Measurements from ENCODE around the gene ARHGEF11. TPM values are rescaled to one million over a fixed set of nuclear protein-coding genes. Genes with fewer than 3 reads are reported as not detected.

The ARHGEF11 gene
- total RNA-seq, 4 donors from 2014 or later = 36.5 to 54.2 (median 41.2) TPM

DNA sequence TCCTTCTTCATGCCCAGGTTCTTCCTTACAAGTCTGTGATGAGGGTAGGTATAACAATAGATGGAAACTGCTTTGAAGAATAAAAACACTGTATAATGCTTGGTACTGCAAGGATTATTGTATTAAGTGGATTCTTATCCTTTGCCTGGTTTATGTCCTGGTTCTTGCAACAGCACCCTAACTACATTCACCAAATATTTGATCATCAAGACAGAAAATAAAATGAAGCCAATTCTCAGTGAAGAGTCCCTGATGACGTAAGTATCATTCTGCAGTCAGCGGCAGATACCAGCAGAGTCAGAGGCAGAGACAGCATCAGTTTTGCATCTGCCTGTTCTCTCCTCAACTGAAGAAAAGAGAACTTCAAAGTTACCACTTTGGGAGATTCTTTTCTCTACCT lies 19.7 kb downstream of the ARHGEF11 start:
- intact Hi-C loops (cut with DNase I) = no loop called here
- peaks cover 16 to 25% (median 22%) of the 10 kb centered on the region in 4 donors for H3K4me1 ChIP-seq
- DNase-seq (ENCODE audit: extremely low spot score) = no peak
- TF ChIP-seq, protein P1, sequence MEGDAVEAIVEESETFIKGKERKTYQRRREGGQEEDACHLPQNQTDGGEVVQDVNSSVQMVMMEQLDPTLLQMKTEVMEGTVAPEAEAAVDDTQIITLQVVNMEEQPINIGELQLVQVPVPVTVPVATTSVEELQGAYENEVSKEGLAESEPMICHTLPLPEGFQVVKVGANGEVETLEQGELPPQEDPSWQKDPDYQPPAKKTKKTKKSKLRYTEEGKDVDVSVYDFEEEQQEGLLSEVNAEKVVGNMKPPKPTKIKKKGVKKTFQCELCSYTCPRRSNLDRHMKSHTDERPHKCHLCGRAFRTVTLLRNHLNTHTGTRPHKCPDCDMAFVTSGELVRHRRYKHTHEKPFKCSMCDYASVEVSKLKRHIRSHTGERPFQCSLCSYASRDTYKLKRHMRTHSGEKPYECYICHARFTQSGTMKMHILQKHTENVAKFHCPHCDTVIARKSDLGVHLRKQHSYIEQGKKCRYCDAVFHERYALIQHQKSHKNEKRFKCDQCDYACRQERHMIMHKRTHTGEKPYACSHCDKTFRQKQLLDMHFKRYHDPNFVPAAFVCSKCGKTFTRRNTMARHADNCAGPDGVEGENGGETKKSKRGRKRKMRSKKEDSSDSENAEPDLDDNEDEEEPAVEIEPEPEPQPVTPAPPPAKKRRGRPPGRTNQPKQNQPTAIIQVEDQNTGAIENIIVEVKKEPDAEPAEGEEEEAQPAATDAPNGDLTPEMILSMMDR (IDR thresholded peaks at IDR 0.05) = no peak
- no peak for TF ChIP-seq EP300 (IDR thresholded peaks at IDR 0.05)
- TF ChIP-seq POLR2AphosphoS5 (IDR thresholded peaks at IDR 0.05) = peak in 1 of 2 donors; percentile 22
- TF ChIP-seq POLR2A (IDR thresholded peaks at IDR 0.05; ENCODE audit: low read depth) = no peak
- no peak overlapping the region for H3K4me3 ChIP-seq
- WGBS = 39% methylated on average over 2 of the region's 2 CpGs
- no peaks in the 10 kb centered on the region for H3K27me3 ChIP-seq
- peaks cover 0 to 11% (median 9%) of the 10 kb centered on the region in 4 donors for H3K9me3 ChIP-seq
- H3K36me3 ChIP-seq = no peaks in the 10 kb centered on the region
- H3K27ac ChIP-seq (replicated peaks in 1 of 4) = peak overlapping the region; percentile 25 to 50 (median 38)

DNA sequence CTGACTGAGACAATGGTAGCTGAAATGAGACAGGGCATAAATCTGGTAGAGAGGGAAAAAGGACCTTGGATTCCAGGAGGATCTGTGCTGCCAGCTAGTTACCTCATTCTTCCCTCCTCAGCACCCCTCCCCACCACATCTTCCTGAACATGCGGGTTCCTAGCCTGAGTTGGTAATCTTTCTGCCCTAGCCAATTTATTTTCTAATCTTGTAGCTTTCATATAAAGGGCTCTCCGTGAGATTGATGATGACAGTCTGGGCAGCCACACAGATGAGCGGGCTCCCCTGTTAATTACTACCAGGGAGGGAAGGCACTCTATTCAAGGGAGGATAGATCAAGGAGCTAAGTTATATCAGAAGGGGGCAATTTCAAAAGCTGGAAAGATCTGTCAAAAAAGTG lies 20.2 kb downstream of the ARHGEF11 start:
- Histone ChIP-seq H3K27ac (replicated peaks in 1 of 4) (peak overlapping the region in 3 of 4 donors; percentile 32 to 50 (median 45)), H3K9me3 (peaks cover 0 to 11% (median 9%) of the 10 kb centered on the region in 4 donors), H3K4me3 (no peak overlapping the region), H3K4me1 (peaks cover 16 to 25% (median 22%) of the 10 kb centered on the region in 4 donors), H3K36me3 (no peaks in the 10 kb centered on the region), H3K27me3 (no peaks in the 10 kb centered on the region)
- WGBS = 28% methylated on average over 3 of the region's 3 CpGs
- TF ChIP-seq, protein P1 (IDR thresholded peaks at IDR 0.05) = no peak
- no peak for TF ChIP-seq POLR2AphosphoS5 (IDR thresholded peaks at IDR 0.05)
- TF ChIP-seq POLR2A (IDR thresholded peaks at IDR 0.05; ENCODE audit: low read depth) = no peak
- no peak for TF ChIP-seq EP300 (IDR thresholded peaks at IDR 0.05)
- DNase-seq (ENCODE audit: extremely low spot score) = no peak
- intact Hi-C loops (cut with DNase I) = no loop called here

DNA sequence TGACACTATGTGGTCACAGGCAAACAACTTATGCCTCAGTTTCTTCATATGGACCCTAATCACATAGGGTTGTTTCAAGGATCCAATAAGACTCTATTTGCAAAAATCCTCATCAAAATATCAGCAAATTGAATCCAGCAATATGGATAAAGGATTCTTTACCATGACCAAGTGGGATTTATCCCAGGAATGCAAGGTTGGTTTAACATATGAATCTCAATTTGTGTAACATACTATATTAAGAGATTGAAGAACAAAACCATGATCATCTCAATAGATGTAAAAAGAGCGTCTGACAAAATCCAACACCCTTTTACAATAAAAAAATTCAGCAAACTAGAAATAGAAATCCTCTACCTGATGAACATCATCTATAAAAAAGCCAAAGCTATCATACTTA lies 23.9 kb downstream of the ARHGEF11 start:
- Histone ChIP-seq H3K4me1 (peaks cover 16 to 19% (median 18%) of the 10 kb centered on the region in 4 donors), H3K27me3 (no peaks in the 10 kb centered on the region), H3K9me3 (peaks cover 0 to 11% (median 9%) of the 10 kb centered on the region in 4 donors), H3K27ac (replicated peaks in 1 of 4) (no peak overlapping the region), H3K4me3 (no peak overlapping the region), H3K36me3 (no peaks in the 10 kb centered on the region)
- TF ChIP-seq, protein P1 (IDR thresholded peaks at IDR 0.05) = no peak
- TF ChIP-seq EP300 (IDR thresholded peaks at IDR 0.05) (no peak), POLR2A (IDR thresholded peaks at IDR 0.05; ENCODE audit: low read depth) (no peak), POLR2AphosphoS5 (IDR thresholded peaks at IDR 0.05) (no peak)
- no peak for DNase-seq (ENCODE audit: extremely low spot score)
- 100% methylated on average over 1 of the region's 1 CpG for WGBS
- intact Hi-C loops (cut with DNase I) = no loop called here

DNA sequence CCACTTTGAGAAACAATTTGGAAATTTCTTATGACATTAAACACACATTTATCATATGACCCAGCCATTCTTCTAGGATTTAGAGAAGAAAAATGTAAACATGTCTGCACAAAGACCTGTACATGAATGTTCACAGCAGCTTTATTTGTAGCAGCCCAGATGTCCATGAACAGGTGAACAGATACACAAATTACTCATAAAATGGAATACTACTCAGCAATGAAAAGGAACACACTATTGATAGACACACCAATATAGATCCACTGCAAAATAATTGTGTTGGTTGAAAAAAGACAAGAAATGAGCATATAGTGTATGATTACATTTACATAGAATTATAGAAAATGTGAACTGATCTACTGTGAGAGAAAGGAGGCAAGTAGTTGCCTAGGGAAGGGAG lies 26.1 kb downstream of the ARHGEF11 start:
- H3K4me1 ChIP-seq = no peaks in the 10 kb centered on the region
- H3K27me3 ChIP-seq = no peaks in the 10 kb centered on the region
- intact Hi-C loops (cut with DNase I) = no loop called here
- H3K4me3 ChIP-seq = no peak overlapping the region
- H3K27ac ChIP-seq (replicated peaks in 1 of 4) = no peak overlapping the region
- H3K9me3 ChIP-seq = peaks cover 0 to 11% (median 9%) of the 10 kb centered on the region in 4 donors
- TF ChIP-seq EP300 (IDR thresholded peaks at IDR 0.05) (no peak), POLR2A (IDR thresholded peaks at IDR 0.05; ENCODE audit: low read depth) (no peak), POLR2AphosphoS5 (IDR thresholded peaks at IDR 0.05) (no peak)
- TF ChIP-seq, protein P1 (IDR thresholded peaks at IDR 0.05) = no peak
- no peak for DNase-seq (ENCODE audit: extremely low spot score)
- no peaks in the 10 kb centered on the region for H3K36me3 ChIP-seq

DNA sequence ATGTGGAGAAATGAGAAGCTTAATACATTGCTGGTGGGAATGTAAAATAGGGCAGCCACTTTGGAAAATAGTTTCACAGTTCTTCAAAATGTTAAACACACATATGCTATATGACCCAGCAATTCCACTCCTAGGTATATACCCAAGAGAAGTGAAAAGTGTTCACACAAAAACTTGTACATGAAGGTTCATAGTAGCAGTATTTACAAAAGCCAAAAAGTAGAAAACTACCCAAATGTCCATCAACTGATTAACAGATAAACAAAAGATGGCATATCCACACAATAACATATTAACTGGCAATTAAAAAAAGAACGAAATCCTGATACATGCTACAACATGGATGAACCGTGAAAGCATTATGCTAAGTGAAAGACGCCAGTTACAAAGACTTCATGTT lies 33.7 kb downstream of the ARHGEF11 start:
- Histone ChIP-seq H3K27me3 (no peaks in the 10 kb centered on the region), H3K4me3 (no peak overlapping the region), H3K36me3 (no peaks in the 10 kb centered on the region), H3K27ac (replicated peaks in 1 of 4) (no peak overlapping the region), H3K4me1 (peaks cover 12 to 23% (median 22%) of the 10 kb centered on the region in 4 donors), H3K9me3 (no peaks in the 10 kb centered on the region)
- DNase-seq (ENCODE audit: extremely low spot score) = no peak
- TF ChIP-seq POLR2A (IDR thresholded peaks at IDR 0.05; ENCODE audit: low read depth) = no peak
- TF ChIP-seq EP300 (IDR thresholded peaks at IDR 0.05) = no peak
- TF ChIP-seq POLR2AphosphoS5 (IDR thresholded peaks at IDR 0.05) = no peak
- TF ChIP-seq, protein P1 (IDR thresholded peaks at IDR 0.05) = no peak
- WGBS = 98% methylated on average over 3 of the region's 3 CpGs
- intact Hi-C loops (cut with DNase I) = no loop called here
